Measurements from ENCODE around the gene ADARB1.

Gene ADARB1

DNA sequence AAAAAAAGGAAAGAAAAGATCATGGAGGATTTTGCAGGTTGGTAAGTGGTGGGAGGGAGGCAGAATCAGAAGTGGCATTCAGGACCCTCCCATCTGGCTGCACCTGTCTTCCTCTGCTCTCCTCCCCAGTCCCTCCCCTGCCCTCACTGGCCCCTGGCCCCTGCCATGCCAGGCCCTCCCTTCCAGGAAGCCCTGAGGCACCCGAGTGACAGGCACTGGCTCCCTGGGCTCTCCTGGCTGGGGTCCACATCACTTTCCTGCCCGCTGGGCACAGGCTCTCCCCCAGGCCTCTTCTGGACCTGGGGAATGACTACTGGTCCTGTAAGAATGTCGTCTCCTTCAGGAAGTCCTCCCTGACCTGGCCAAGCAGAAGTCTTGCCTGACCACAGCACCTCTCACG lies 15.3 kb upstream of the ADARB1 start:
- Histone ChIP-seq H4K20me1 (ENCODE audit: insufficient read depth, low read length) (no peaks in the 10 kb centered on the region), H3K9me2 (ENCODE audit: low read depth, low read length) (no peaks in the 10 kb centered on the region), H3K4me3 (ENCODE audit: low read depth, low read length, poor library complexity, severe bottlenecking) (no peak overlapping the region), H3K4me1 (ENCODE audit: insufficient read depth, low read length, severe bottlenecking) (no peaks in the 10 kb centered on the region), H3K27ac (ENCODE audit: low read depth, low read length, poor library complexity, severe bottlenecking) (no peak overlapping the region), H3K36me3 (ENCODE audit: insufficient read depth, low read length) (no peaks in the 10 kb centered on the region), H3K9ac (ENCODE audit: low read length) (no peak overlapping the region), H2AFZ (ENCODE audit: low read length) (no peak overlapping the region), H3K79me2 (ENCODE audit: insufficient read depth, low read length) (no peaks in the 10 kb centered on the region), H3K9me3 (ENCODE audit: low read length) (no peaks in the 10 kb centered on the region), H3F3A (ENCODE audit: insufficient read depth, low read length) (no peaks in the 10 kb centered on the region), H3K27me3 (ENCODE audit: insufficient read depth, low read length) (0 out of 2 replicates have a peak, but pooled peaks cover 6% of the 10 kb centered on the region), H3K4me2 (ENCODE audit: low read length) (no peak overlapping the region)
- TF ChIP-seq EZH2 (IDR thresholded peaks at IDR 0.05; ENCODE audit: borderline replicate concordance, low read length) = no peak
- TF ChIP-seq, protein P1, sequence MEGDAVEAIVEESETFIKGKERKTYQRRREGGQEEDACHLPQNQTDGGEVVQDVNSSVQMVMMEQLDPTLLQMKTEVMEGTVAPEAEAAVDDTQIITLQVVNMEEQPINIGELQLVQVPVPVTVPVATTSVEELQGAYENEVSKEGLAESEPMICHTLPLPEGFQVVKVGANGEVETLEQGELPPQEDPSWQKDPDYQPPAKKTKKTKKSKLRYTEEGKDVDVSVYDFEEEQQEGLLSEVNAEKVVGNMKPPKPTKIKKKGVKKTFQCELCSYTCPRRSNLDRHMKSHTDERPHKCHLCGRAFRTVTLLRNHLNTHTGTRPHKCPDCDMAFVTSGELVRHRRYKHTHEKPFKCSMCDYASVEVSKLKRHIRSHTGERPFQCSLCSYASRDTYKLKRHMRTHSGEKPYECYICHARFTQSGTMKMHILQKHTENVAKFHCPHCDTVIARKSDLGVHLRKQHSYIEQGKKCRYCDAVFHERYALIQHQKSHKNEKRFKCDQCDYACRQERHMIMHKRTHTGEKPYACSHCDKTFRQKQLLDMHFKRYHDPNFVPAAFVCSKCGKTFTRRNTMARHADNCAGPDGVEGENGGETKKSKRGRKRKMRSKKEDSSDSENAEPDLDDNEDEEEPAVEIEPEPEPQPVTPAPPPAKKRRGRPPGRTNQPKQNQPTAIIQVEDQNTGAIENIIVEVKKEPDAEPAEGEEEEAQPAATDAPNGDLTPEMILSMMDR (IDR thresholded peaks at IDR 0.05; ENCODE audit: low read length) = no peak

DNA sequence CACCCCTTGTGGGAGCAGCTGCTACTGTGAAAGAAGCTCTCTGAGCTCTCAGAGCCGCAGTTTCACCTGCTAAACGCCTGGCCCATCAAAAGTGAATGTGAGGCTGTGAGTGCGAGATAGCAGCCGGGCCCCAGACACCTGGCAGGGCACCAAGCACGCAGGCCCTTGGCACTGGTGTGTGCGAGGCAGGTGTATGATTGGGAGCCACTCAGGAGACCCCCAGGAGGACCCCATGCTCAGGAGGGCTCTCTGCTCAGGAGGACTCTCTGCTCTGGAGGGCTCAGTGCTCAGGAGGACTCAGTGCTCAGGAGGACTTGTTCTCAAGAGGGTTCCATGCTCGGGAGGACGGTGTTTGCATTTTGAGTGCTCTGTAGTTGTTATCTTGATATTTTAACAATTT lies 14.3 kb upstream of the ADARB1 start:
- no peaks in the 10 kb centered on the region for H3K9me3 ChIP-seq (ENCODE audit: low read length)
- H3K4me2 ChIP-seq (ENCODE audit: low read length) = no peak overlapping the region
- H3K36me3 ChIP-seq (ENCODE audit: insufficient read depth, low read length) = no peaks in the 10 kb centered on the region
- no peak overlapping the region for H3K27ac ChIP-seq (ENCODE audit: low read depth, low read length, poor library complexity, severe bottlenecking)
- no peak overlapping the region for H2AFZ ChIP-seq (ENCODE audit: low read length)
- H4K20me1 ChIP-seq (ENCODE audit: insufficient read depth, low read length) = no peaks in the 10 kb centered on the region
- no peaks in the 10 kb centered on the region for H3K9me2 ChIP-seq (ENCODE audit: low read depth, low read length)
- H3K4me1 ChIP-seq (ENCODE audit: insufficient read depth, low read length, severe bottlenecking) = no peaks in the 10 kb centered on the region
- no peak overlapping the region for H3K4me3 ChIP-seq (ENCODE audit: low read depth, low read length, poor library complexity, severe bottlenecking)
- H3K27me3 ChIP-seq (ENCODE audit: insufficient read depth, low read length) = 0 out of 2 replicates have a peak, but pooled peaks cover 6% of the 10 kb centered on the region
- no peaks in the 10 kb centered on the region for H3F3A ChIP-seq (ENCODE audit: insufficient read depth, low read length)
- TF ChIP-seq EZH2 (IDR thresholded peaks at IDR 0.05; ENCODE audit: borderline replicate concordance, low read length) = no peak
- TF ChIP-seq, protein P1 (IDR thresholded peaks at IDR 0.05; ENCODE audit: low read length) = no peak
- H3K9ac ChIP-seq (ENCODE audit: low read length) = no peak overlapping the region
- H3K79me2 ChIP-seq (ENCODE audit: insufficient read depth, low read length) = no peaks in the 10 kb centered on the region

DNA sequence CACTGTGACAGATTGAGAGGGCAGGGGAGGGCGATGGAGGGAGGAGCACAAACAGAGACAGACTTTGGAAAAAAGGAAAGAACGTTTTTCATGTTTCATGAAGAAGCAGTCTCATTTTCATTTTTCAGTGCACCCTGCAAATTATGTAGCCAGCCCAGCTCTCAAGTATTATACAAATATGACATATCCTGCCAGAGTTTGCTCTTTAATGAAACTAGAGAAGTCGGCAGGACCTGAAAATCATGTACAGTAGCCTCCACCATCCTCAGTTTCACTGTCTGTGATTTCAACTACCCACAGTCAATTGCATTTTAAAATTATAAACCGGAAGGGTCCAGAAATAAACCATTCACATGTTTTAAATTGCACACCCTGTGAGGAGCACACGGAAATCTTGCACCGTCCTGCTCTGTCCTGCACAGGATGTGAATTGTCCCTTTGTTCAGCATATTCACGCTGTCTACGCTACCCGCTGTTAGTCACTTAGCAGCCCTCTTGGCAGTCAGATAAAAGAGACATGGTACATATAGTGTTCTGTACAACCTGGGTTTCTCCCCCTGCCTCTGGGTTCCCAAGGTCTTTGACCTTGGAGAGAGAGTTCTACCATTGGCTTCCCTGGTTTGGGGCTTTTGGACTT lies 13.6 kb upstream of the ADARB1 start:
- H3K27ac ChIP-seq (ENCODE audit: low read depth, low read length, poor library complexity, severe bottlenecking) = no peak overlapping the region
- H3K9ac ChIP-seq (ENCODE audit: low read length) = no peak overlapping the region
- H2AFZ ChIP-seq (ENCODE audit: low read length) = no peak overlapping the region
- H3K4me1 ChIP-seq (ENCODE audit: insufficient read depth, low read length, severe bottlenecking) = no peaks in the 10 kb centered on the region
- no peaks in the 10 kb centered on the region for H3F3A ChIP-seq (ENCODE audit: insufficient read depth, low read length)
- no peaks in the 10 kb centered on the region for H3K9me3 ChIP-seq (ENCODE audit: low read length)
- H3K4me3 ChIP-seq (ENCODE audit: low read depth, low read length, poor library complexity, severe bottlenecking) = no peak overlapping the region
- TF ChIP-seq, protein P1 (IDR thresholded peaks at IDR 0.05; ENCODE audit: low read length) = no peak
- H4K20me1 ChIP-seq (ENCODE audit: insufficient read depth, low read length) = no peaks in the 10 kb centered on the region
- H3K36me3 ChIP-seq (ENCODE audit: insufficient read depth, low read length) = no peaks in the 10 kb centered on the region
- 0 out of 2 replicates have a peak, but pooled peaks cover 6% of the 10 kb centered on the region for H3K27me3 ChIP-seq (ENCODE audit: insufficient read depth, low read length)
- no peaks in the 10 kb centered on the region for H3K9me2 ChIP-seq (ENCODE audit: low read depth, low read length)
- H3K79me2 ChIP-seq (ENCODE audit: insufficient read depth, low read length) = no peaks in the 10 kb centered on the region
- no peak overlapping the region for H3K4me2 ChIP-seq (ENCODE audit: low read length)

Measured in OCI-LY1 (cell line).